NCI-H187 (cell line): ENCODE data around the gene A4GNT.
A peak's percentile ranks its signal among the peaks of the same experiment; 100 is the strongest.
"Not testable (repeated sequence)": the region's sequence is repeated elsewhere in the genome, so short reads cannot be mapped to it uniquely, and the experiment has no call there.

Source experiments
- DNase-seq, 2 experiments: peaks; one replicate each; lab custom pipeline; 2025; lab: John Stamatoyannopoulos, UW

A4GNT gene

DNA sequence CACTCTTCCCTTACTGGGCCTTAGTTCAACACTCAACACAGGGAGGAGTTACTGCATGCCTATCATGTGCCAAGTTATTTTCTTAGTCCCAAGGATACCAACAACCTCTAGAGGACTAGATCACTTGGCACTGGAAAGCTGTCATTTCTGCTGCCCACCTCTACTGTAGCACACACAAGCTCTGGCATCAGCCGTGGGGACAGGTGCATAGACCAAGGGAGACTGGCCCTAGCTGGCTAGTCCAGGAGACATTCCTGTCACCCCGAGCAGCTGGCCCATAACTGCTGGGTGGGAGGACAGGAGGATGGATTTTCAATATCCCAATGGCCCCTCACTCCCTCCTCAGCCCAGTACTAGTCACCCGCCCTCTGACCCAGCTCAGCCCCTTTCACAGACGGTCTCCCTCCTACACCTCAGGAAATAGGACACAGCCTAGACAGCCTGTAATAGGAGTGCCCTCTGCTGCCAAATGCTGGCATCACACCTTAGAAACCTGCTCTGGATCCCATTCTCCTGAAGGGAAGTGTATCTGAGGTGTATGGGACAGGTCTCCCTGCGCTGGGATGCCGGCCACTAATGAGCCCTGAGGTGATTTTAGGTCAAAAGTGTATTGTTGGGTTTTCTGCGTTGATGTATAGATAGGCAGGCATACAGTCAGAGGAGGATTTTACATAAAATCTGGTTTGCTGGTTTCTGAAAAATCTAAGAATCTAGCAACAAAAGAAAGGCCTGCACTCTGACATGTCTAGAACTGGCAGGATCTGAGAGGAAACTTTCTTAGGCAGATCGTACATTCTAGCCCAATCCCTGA lies 13.4 kb downstream of the A4GNT start:
- DNase-seq: peak; percentile 37 to 50

DNA sequence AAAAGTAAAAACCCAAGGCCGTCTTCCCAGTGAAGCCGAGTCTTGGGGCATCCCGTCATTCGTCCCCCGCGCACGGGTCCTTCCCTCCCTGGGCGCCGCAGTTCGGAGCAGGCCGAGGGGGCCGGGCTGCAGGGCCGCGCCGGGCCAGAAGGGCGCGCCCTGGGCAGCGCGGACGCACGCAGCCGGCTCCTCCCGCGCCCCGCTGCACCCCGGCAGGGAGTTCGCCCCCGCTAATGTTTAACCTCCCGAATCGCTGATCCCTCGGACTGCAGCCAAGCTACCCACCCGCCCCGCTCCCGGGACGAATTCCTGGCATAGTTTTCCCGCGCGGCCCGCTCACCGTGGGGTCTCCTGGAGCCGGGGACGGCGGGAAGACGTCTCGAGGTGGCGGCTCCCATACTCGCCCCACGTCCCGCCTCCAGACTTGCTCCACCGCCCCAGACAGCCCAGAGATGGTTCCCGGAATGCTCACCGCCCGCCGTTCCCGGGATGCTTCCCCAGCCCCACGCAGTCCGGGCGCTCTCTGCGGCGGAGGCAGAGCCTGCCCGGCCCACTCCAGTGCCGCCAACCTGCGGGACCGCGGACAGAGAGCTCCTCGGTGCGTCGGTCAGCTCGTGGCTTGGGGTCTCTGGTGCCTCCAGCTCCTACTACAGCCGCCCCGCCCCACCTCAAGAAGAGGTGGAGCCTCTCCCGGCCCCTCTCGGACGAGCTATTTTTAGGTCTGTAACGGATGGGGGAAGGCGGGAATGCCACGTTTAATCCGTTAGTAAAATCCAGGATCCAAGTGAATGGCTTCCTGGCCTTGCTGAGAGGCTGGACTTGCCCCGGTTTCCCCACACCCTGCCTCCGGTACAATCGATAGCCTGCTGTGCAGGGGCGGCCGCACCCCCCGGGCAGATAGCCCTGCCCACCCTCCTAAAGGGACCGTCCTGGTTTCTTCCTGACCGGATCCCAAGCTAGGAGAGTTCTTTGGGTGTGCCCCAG lies 16.9 kb downstream of the A4GNT start, which contains the start of gene DZIP1L:
Gene DZIP1L (minus strand): TSS at position 621 of the 984 bp plus-strand sequence. CDS start 11,637 bp downstream, outside the sequence.
- peak in 1 of 2 experiments; percentile 19 for DNase-seq

DNA sequence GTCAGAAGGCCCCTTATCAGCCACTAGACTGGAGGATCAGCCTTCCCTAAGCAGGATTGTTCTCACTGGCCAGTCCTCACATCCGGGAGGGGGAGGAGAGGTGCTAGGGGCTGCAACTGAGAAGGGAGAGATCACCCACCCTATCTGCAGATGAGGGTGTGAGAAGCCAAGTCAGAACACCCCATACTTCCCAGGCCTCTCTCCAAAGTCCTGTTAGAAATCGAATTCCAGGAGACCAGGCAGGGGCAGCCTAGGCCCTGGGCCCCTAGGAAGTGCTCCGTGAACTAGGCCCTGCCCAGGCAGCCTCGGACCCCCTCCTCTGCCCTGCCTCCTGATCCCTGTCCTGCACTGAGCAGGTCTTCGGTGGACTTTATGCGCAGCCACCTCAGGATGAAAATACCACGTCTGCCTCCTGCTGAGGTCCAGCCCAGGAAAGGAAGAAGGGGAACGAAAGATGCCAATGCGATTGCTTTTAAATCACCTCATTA lies 17.7 kb downstream of the A4GNT start:
- no peak for DNase-seq

DNA sequence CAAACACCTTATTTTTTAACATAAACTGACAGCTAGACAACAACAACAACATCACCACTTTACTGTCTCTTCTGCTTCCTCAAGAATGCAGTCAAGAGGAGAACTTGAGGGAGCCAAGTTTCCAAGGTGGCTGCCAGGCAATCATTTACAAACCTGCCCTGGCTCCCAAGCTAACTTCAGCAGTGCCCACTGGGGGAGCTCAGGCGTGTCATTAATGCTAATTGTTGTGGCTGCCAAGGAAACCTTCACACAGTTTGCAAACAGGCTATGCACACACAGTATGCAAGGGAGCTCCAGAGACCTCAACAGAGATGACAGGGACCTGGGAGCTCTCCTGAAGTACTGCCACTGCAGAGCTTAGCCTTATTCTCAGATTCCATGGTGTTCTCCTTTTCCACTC lies 18.9 kb downstream of the A4GNT start:
- DNase-seq: no peak

DNA sequence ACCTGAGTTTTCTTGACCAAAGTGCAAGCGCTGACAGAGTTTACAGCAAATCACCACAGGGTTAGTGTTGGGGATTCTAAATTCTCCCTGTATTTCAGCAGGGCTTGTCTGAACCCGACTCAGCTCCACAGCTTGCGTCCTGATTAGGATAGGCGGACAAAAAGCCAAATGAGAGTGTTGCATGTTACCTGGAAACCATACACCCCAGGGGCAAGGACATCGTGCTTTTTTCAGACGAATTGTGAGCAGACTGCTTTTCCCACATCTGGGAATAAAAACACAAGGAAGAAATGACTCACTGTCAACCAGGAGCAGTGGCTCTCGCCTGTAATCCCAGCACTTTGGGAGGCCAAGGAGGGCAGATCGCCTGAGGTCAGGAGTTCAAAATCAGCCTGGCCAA lies 19.8 kb downstream of the A4GNT start:
- no peak for DNase-seq

DNA sequence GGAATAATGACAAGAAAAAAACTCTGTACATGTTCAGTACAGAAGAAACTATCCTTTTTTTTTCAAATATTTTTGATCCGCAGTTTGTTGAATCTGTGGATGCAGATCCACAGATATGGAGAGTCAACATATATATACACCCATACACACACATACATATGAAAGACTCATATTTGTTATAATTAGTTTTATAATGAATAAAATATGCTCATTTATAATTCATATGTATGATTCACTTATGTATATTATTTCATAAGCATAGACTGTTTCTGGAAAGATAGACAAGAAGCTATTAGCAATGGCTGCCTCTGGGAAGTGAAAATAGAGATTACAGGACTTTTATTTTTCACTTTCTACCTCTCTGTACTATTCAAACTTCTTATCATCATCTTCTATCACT lies 26.6 kb downstream of the A4GNT start:
- no peak for DNase-seq

DNA sequence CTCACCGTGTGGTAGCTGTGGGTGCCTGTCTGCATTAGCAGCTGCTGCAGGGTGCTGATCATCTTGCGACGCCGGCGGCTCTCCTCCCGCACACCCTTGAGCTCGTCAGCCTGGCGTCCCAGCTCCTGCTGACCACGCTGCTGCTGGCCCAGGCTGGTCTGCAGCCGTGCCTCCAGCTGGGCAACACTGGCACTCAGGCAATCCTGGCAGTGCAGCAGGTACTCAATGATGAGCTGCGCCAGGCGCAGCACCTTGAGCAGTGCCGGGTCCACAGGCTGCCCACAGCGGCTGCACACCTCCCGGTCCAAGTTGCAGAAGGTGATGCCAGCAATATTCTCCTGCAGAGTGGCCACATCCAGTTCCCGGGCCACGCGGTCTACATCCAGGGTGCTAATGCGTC lies 28.7 kb downstream of the A4GNT start:
- no peak for DNase-seq

DNA sequence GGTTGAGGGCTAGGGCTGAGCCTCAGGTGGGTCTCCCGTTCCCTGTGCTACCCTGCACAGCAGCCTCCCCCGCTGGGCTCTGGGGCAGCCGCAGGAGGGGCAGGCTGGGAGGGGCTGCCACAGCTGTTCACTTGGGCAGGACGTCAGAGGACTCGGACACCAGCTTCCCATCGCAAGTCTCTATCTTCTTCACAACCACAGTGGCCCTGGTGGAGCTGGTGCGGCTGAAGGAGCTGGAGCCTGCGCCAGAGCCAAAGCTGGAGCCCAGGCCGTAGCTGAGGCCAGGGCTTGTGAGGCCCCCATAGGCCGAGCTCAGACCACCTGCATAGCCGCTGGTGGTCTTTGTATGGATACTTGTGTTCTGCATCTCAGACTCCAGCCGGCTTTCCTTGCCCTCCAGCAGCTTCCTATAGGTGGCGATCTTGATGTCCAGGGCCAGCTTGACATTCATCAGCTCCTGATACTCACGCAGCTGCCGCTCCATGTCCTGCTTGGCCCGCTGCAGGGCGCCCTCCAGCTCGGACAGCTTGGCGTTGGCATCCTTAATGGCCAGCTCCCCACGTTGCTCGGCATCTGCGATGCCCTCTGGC lies 30.7 kb downstream of the A4GNT start:
- DNase-seq: not testable (repeated sequence)

DNA sequence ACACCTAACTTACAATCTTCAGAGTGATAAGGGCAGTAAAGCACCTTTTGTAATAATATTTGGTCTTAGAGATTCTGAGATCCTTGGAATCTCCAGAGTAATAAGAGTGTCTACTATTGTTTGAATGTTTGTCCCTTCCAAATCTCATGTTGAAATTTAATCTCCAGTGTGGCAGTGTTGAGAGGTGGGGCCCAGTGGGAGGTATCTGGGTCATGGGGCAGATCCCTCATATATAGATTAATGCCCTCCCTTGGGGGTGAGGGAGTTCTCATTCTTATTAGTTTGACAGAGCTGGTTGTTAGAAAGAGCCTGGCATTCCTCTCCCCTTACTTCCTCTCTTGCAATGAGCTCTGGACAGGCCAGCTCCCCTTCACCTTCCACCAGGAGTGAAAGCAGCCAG lies 32.8 kb downstream of the A4GNT start:
- DNase-seq: no peak

DNA sequence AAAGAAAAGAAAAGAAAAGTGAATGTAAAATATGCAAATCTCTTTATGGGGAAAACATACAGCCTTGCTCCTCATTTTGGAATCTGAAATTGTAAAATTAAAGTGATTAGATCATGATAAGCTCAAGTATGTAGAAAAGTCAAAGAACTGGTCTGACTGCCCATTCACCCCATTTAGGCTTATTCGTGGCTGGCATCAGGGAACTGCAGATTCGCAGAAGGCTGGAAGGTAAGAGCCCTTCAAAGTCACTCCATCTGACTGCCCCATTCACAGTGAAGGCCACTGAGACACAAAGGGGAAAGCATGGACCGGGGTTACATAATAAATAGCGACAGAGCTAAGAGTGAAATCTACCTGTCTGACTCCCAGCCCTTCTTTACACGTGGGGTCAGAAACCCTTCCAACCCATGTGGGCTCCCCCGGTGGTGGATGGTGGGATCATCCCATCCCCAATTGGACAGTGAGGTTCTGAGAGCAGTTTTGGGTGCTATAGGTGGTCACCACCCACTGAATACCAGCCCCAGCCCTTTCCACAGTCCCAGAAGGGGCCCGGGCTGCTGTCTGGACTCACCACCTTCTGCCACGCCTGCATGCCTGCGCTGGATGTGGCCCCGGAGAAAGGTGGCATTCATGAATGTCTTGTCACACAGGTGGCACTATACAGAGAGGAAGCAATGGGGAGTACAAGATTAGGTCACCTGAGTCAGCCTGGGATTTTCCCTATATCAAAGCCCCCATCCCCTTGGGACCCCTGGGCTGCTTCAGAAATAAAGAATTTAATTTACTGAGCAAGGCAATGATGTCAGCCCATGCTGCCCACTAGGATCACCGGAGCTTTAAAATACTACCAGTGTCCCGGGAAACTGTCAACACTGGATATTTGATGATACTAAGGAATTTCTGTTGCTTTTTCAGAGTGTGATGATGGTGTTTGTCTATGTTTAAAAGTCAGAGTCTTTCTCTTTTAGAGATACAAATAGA lies 34.7 kb downstream of the A4GNT start:
- DNase-seq: no peak

DNA sequence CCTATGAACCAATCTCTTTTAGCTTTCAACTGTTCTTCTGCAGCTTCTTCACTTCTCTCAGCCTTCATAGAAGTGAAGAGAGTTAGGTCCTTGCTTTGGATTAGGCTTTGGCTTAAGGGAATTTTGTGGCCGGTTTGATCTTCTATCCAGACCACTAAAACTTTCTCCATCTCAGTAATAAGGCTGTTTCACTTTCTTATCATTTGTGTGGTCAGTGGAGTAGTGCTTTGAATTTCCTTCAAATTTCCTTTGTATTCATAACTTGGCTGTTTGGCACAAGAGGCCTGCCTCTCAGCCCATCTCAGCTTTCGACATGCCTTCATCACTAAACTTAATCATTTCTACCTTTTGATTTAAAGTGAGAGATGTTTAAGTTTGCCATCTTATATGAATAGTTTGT lies 38.5 kb downstream of the A4GNT start:
- no peak for DNase-seq

DNA sequence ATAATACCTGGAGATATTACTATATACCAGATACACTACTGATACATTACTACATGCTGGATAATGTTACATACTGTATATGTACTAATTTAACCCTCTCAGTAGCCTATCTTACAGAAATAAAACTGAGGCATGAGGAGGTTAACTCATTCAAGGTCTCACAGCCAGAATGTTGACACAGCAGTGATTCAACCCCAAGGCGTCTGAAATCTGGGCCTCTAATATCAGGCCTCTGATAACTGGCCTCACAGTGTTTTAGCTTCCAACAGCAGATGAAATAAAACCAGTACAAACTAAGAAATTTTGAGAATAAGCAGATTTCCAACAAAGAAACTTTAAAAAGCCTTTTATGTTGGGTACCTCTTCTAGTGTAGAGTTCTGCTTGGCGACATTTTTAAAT lies 40.2 kb downstream of the A4GNT start:
- DNase-seq: no peak

DNA sequence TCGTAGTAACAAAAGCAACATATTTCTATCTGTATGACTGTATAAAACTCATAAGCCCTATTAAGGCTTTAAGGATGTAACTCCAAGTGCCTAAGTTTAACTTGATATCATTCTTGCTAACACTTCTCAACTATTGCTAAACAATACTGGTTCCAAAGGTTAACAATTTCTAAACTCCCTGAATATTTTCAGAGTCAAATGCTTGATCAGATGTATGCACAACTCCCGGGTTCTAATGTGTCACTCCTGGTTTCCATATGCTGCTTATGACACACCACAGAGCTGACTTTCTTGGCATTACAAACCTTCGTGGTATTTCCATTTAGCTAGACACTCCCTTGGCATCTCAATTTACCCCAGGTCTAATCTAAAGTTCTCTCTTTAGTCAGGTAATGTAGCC lies 43.1 kb downstream of the A4GNT start:
- DNase-seq: no peak

DNA sequence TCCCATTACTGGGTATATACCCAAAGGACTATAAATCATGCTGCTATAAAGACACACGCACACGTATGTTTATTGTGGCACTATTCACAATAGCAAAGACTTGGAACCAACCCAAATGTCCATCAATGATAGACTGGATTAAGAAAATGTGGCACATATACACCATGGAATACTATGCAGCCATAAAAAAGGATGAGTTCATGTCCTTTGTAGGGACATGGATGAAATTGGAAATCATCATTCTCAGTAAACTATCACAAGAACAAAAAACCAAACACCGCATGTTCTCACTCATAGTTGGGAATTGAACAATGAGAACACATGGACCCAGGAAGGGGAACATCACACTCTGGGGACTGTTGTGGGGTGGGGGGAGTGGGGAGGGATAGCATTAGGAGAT lies 46.4 kb downstream of the A4GNT start:
- DNase-seq: not testable (repeated sequence)

DNA sequence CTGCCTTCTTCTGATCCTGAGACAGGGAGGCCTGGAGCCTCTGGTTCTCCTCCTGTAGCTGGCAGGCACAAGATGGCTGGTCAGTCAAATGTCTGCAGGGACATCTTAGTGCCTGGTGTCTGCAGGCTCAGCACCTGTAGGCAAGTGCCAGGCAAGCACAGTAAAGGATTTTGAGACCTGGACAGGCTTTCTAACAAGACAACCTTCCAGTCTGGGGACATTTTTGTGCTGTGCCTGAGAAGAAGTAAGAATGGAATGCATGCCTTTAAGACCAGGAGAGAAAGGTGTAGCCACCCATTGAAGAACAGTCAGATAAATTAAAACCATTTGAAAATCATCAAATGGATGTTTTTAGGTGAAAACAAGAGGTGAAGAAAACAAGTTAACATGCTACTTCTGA lies 48.0 kb downstream of the A4GNT start:
- no peak for DNase-seq

DNA sequence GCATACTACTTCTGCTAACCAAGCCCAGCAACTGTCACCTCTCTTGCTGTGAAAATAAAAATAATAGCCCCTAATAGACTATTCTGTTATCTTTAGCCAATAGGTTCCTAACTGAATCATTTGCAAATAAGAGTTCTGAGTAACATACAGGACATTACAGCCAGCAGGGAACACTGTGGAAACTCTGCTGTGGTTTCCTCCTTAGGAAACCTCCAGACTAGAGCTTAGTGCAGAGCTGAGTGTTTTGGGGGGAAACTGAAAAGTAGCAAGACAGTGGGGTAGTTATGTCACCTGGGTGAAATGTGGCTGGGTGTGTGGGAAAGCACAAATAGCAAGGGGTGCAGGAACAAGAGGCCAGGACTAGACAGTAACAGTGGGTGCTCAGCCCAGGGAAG lies 49.2 kb downstream of the A4GNT start:
- DNase-seq: no peak

DNA sequence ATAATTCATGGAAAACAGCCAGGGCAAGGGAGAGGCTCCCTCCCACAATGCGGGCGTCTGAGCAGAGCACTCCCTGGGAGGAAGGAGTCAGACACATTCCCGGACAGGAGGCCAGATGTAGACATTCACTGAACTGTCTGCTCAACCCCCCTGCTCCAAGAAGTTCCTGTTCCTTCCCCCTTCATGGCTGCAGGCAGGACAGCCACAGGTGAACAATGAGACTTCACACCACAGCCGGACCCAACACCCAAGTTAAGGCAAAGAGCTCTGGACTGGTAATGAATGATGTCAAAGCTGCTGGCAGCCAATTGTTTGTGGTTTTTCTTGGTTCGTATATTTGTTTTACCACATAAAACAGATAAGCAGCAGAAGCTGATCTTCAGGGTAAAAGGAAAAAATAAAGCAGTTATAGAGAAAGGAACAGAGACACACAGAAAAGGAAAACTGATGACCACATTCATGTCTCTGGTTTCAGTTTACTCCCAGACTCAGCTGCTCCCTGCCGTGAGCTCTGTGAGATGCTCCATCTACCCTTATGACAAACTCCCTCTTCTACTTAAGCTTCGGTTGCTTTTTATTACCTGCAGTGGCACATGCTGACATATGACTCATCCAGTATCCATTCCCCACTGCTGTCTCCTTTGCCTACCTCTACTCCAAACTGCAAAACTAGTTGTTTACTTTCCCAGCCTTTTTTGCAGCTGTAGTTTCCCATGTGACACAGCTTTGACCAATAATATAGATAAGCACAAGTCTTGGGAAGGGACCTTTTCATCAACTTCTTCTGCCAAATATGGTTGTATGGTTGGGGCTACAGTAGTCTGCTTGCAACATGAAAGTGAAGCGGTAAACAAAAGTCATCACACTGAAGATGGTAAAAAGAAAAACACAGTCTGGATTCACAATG lies 49.9 kb downstream of the A4GNT start:
- no peak for DNase-seq

DNA sequence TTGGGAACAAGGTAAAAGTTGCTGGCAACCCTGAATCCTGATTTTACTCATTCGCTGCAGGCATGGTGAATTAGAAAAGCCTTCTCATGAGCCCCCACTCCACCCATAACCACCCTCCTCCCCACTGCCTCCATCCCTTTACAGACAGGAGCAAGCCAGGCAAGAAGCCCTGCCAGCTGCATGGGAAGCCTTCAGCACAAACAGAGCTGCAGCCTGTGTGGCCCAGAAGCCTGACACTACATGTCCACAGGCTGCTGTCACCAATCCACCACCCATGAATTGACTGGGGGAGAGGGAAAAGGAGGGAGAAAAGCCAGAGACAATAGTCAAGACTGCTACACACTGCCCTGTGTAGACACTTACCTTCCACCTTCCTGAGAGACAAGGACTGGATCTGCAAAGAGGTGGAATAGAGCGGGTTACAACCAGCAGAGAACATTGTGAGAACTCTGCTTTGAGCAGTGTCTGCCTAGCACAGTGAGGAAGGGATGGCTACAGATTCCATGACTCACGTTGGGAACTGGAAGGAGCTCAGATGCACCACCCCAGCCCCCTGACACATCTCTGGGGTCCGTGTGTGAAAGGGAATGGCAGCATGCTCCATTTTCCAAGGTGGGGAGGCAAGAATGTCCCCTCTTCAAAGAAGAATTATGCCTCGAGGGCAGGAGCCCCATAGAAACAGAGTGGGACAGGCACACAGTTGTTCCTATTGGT lies 50.7 kb downstream of the A4GNT start:
- no peak for DNase-seq

DNA sequence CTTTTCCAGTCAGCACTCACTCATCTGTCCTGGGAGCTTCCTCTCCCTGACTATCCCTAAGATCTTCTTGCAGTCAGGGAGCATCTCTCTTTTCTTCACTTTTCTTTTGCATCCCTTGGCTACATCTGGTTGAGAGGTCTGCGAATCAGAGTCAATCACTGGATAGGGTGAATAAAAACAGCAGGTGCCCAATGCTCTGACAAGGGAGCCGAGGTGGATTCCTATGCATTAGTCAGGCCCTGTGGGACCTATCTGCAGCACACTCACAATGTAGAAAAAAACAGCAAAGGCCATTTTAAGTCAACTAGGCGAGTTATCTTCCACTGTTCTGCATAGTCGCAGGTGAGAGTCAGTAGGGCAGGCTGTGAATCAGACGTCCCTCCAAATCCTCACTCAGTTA lies 52.3 kb downstream of the A4GNT start:
- no peak for DNase-seq
